Nephron (organoid): Measurements from ENCODE around the gene LZTS3.
"Not testable (repeated sequence)": the region's sequence is repeated elsewhere in the genome, so short reads cannot be mapped to it uniquely, and the experiment has no call there.

ENCODE experiments used
- H3K27ac Mint-ChIP-seq, 3 experiments: 2 replicates each; pipeline ENCODE4 v1.8.0; 2020; ENCODE audit warnings: mixed read lengths in 3 of 3, mild to moderate bottlenecking in 2 of 3, moderate library complexity in 1 of 3
- H3K27me3 Mint-ChIP-seq: 2 replicates; pipeline ENCODE4 v1.8.0; 2021; ENCODE audit warnings: low read depth, mild to moderate bottlenecking, moderate library complexity, mixed read lengths
- H3K36me3 Mint-ChIP-seq: 2 replicates; pipeline ENCODE4 v1.8.0; 2020; ENCODE audit warnings: low read depth, mixed read lengths
- H3K4me1 Mint-ChIP-seq: 2 replicates; pipeline ENCODE4 v1.8.0; 2020; ENCODE audit warnings: mixed read lengths
- H3K4me3 Mint-ChIP-seq, 3 experiments: 2 replicates each; pipeline ENCODE4 v1.8.0; 2020; ENCODE audit warnings: mild to moderate bottlenecking in 3 of 3, mixed read lengths in 3 of 3, moderate library complexity in 2 of 3
- H3K9me3 Mint-ChIP-seq: 2 replicates; pipeline ENCODE4 v1.8.0; 2020; ENCODE audit warnings: mixed read lengths
- TF ChIP-seq, protein P1 (sequence below), 3 experiments: fragments of 200-600 bp; sonication (generic); IDR thresholded peaks; one replicate each; pipeline ENCODE4 v1.5.0; 2021; ENCODE audit warnings: antibody characterized with exemption in 3 of 3; ENCODE audit not compliant: unreplicated experiment in 3 of 3

The LZTS3 gene

DNA sequence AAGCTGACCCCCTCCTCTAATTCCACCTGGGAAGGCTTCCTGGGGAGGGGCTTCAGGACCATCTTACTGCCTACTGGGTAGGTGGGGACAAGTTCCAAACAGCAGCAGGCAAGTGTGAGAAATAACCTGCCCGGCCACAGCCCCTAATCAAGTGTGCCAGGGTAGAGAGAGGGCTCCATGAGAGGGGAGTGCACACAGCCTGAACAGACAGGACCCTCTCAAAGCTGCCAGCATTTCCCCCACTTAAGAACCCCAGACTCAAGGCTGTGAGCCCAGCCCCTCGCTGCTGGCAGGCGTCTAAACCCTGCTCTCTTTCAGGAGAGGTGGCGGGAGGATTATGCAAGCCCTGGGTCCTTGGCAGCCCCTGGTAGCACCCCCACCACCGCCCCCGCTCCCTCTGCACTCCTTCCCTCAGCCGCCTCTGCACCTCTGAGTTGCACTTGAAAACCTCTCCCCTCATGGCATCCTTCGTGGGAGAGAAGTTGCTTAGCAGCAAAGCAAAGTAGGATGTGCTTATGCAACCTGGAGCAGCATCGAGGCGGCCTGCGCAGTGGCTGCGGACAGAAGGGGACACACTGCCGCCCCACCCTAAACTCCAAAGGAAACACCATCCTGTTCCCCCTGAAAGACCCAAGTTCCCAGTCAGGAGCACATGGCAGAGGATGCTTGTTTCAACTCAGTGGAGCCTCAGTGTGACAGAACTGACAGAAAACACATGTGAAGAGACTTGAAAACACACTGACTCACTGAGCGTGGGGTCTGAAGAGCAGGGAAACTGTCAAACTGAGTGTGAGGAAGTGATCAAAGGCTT lies 20.7 kb upstream of the LZTS3 start:
- H3K9me3 Mint-ChIP-seq: no peaks in the 10 kb centered on the region
- TF ChIP-seq, protein P1, sequence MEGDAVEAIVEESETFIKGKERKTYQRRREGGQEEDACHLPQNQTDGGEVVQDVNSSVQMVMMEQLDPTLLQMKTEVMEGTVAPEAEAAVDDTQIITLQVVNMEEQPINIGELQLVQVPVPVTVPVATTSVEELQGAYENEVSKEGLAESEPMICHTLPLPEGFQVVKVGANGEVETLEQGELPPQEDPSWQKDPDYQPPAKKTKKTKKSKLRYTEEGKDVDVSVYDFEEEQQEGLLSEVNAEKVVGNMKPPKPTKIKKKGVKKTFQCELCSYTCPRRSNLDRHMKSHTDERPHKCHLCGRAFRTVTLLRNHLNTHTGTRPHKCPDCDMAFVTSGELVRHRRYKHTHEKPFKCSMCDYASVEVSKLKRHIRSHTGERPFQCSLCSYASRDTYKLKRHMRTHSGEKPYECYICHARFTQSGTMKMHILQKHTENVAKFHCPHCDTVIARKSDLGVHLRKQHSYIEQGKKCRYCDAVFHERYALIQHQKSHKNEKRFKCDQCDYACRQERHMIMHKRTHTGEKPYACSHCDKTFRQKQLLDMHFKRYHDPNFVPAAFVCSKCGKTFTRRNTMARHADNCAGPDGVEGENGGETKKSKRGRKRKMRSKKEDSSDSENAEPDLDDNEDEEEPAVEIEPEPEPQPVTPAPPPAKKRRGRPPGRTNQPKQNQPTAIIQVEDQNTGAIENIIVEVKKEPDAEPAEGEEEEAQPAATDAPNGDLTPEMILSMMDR (IDR thresholded peaks at IDR 0.05; ENCODE audit: unreplicated experiment in 3 of 3): no peak
- H3K4me1 Mint-ChIP-seq: no peaks in the 10 kb centered on the region
- H3K4me3 Mint-ChIP-seq: no peak overlapping the region
- peaks cover 58% of the 10 kb centered on the region for H3K36me3 Mint-ChIP-seq
- no peaks in the 10 kb centered on the region for H3K27me3 Mint-ChIP-seq
- no peak overlapping the region for H3K27ac Mint-ChIP-seq

DNA sequence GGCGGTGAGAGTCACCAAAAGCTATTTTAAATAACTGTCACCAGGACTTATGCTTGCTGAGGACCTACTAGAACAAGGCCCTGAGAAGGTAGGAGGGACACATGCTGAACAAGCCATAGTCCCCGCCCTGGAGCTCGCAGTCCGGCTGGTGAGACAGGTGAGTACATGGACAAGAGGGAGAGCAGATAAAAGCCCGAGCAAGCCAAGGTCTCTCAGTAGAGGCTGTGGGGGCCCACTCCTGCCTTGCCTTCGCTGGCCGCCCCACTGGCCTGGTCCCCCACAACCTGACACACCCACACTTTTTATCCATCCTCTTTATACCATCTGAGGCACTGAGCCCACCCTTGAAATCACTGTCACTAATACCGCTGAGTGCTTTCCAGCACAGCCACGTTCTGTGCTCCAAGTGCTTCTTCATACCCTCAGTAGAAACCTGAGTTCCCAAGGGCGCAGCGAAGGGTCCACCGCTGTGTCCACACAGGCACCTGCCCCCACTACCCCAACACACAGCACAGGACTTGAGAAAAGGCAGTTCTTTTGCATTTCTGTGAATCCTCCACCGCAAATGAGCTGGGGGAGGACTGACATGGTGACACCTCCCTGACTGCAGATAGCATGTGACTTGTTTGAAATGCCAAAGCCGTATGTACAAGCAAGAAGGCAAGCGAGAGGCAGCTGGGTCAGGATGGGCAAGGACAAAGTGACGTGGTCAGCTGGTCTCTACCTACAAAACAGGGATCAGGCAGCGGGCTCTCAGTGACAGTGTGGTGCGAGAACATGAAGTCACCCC lies 19.1 kb upstream of the LZTS3 start:
- Mint-ChIP-seq H3K4me3 (no peak overlapping the region), H3K36me3 (peaks cover 49% of the 10 kb centered on the region), H3K27me3 (no peaks in the 10 kb centered on the region), H3K9me3 (no peaks in the 10 kb centered on the region), H3K27ac (no peak overlapping the region), H3K4me1 (no peaks in the 10 kb centered on the region)
- TF ChIP-seq, protein P1 (IDR thresholded peaks at IDR 0.05; ENCODE audit: unreplicated experiment in 3 of 3): no peak

DNA sequence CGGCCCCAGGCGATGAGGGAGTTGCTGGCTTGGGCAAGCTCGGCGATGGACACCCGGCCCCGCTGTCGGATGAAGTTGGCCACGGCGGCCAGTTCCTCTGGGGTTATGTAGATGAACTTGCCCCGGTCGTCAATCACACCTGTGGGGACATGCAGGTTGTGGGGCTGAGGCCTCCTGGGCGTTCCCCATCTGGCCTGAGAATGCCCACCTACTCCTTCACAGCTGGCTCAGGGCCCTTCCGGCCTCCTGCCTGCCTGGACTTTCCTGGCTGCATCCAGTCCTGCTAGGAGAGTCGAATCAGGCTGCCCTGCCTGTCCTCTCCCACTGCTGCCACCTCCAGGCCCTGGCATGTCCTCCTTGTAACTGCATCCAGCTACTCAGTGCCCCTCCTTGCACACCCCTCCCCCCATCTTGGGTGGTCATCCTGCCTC lies 17.3 kb upstream of the LZTS3 start:
- TF ChIP-seq, protein P1 (IDR thresholded peaks at IDR 0.05; ENCODE audit: unreplicated experiment in 3 of 3): no peak
- Mint-ChIP-seq H3K4me3 (no peak overlapping the region), H3K9me3 (no peaks in the 10 kb centered on the region), H3K4me1 (no peaks in the 10 kb centered on the region), H3K36me3 (peaks cover 41% of the 10 kb centered on the region), H3K27me3 (no peaks in the 10 kb centered on the region), H3K27ac (no peak overlapping the region)

DNA sequence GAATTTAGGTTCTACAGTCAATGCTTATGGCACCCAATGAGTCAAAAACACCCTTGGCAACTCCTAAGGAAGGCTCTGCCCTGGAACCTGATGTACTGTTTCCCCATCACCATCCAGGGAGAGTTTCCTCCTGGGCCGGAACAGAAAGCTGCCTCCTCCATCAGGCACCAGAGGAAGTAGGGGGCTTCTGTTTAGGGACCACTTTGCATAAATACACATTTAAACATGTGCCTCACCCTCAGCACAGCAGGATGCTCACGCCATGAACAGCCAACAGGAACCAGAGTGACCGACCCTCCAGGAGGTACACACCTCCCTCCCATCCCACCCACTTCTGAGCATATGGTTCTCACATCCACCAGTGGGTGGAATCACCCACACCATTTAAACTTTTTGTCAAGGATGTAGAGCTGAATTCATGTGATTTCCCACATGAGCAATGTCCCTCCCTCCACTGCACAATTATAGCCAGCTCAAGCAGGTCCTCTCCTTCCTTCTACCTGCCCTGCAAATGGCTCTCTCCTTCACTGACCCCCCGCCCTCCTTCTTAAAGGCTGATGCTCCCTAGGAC lies 16.3 kb upstream of the LZTS3 start:
- TF ChIP-seq, protein P1 (IDR thresholded peaks at IDR 0.05; ENCODE audit: unreplicated experiment in 3 of 3): no peak
- Mint-ChIP-seq H3K4me1 (no peaks in the 10 kb centered on the region), H3K36me3 (peaks cover 34% of the 10 kb centered on the region), H3K27ac (no peak overlapping the region), H3K9me3 (no peaks in the 10 kb centered on the region), H3K27me3 (no peaks in the 10 kb centered on the region), H3K4me3 (no peak overlapping the region)

DNA sequence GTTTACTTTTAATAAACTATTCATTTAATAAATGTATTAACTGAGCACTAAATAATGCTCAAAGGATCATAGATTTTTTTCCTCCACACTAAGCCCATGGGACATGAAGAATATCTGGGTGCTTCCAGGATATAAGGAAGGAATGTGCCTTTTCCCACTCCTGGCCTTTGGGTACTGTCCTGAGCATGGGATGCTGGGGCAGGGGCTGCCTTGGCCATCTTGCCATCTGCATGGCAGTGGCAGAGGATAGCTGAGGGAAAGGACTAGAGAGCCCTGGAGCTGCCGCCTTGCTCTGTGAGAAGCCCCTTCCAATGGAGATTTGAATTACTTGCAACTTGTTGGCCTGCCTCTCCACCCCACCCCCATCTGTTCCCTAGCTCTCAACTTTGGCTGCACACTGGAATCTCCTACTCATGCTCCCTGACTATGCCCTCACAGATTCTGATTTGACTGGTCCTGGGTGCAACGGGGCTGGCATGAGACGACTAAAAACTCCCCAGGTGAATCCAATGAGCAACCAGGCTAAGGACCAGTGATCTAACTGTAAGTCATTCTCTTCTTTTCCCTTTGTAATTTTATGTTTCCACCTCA lies 15.6 kb upstream of the LZTS3 start:
- Mint-ChIP-seq H3K4me3 (no peak overlapping the region), H3K4me1 (no peaks in the 10 kb centered on the region), H3K27ac (no peak overlapping the region), H3K9me3 (no peaks in the 10 kb centered on the region), H3K36me3 (peaks cover 39% of the 10 kb centered on the region), H3K27me3 (no peaks in the 10 kb centered on the region)
- TF ChIP-seq, protein P1 (IDR thresholded peaks at IDR 0.05; ENCODE audit: unreplicated experiment in 3 of 3): no peak

DNA sequence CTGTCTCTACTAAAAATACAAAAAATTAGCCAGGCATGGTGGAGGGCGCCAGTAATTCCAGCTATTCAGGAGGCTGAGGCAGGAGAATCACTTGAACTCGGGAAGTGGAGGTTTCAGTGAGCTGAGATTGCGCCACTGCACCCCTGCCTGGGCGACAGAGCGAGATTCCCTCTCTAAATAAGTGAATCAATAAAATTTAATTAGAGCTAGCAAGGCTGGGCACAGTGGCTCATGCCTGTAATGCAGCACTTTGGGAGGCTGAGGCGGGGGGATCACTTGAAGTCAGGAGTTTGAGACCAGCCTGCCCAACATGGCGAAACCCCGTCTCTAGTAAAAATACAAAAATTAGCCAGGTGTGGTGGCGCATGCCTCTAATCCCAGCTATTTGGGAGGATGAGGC lies 14.5 kb upstream of the LZTS3 start:
- peaks cover 38% of the 10 kb centered on the region for H3K36me3 Mint-ChIP-seq
- H3K9me3 Mint-ChIP-seq, H3K27me3 Mint-ChIP-seq, H3K4me3 Mint-ChIP-seq, H3K4me1 Mint-ChIP-seq, H3K27ac Mint-ChIP-seq: not testable (repeated sequence)
